Posterior cingulate gyrus (tissue), 11 donors: Measurements from ENCODE around the gene GOLGA8Q.
"Not testable (repeated sequence)": the region's sequence is repeated elsewhere in the genome, so short reads cannot be mapped to it uniquely, and the experiment has no call there.

Source experiments
- DNase-seq, 10 donors: peaks; one replicate each; pipeline versions ENCODE4 v3.0.0 to v3.0.0-alpha.2; 2020 to 2021; ENCODE audit warnings: mixed read lengths in 3 of 10
- intact Hi-C: fragments of 100-400 bp; cut with DNase I; formaldehyde crosslinking; loops from one replicate; pipeline ENCODE4 v1.15.1; 2023

GOLGA8Q gene, protein sequence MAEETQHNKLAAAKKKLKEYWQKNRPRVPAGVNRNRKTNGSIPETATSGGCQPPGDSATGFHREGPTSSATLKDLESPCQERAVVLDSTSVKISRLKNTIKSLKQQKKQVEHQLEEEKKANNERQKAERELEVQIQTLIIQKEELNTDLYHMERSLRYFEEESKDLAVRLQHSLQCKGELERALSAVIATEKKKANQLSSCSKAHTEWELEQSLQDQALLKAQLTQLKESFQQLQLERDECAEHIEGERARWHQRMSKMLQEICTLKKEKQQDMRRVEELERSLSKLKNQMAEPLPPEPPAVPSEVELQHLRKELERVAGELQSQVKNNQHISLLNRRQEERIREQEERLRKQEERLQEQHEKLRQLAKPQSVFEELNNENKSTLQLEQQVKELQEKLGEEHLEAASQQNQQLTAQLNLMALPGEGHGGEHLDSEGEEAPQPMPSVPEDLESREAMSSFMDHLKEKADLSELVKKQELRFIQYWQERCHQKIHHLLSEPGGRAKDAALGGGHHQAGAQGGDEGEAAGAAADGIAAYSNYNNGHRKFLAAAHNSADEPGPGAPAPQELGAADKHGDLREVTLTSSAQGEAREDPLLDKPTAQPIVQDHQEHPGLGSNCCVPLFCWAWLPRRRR

DNA sequence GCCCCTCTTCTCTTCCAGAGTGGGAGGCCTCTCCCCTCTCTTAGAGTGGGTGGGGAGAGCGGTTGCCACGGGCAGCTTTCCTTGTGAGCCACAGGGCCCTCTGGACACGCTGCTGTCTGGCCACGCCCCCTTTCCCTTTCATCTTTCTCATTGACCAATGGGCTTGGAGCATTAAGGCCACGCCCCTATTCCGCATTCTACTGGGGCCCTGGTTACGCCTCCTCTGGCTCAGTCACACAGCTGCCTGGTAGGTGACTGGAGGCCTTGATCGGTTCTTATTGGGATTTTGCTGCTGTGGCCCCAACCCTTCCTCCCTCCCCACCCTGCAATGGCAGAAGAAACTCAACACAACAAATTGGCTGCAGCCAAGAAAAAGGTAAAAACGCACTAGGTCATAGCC lies at the start of gene GOLGA8Q:
Gene GOLGA8Q (plus strand): TSS at position 301 of the 400 bp plus-strand sequence. CDS start 28 bp downstream, at position 329.
- intact Hi-C loops, result not testable (repeated sequence)
- peak in 1 of 10 donors; percentile 17 for DNase-seq

DNA sequence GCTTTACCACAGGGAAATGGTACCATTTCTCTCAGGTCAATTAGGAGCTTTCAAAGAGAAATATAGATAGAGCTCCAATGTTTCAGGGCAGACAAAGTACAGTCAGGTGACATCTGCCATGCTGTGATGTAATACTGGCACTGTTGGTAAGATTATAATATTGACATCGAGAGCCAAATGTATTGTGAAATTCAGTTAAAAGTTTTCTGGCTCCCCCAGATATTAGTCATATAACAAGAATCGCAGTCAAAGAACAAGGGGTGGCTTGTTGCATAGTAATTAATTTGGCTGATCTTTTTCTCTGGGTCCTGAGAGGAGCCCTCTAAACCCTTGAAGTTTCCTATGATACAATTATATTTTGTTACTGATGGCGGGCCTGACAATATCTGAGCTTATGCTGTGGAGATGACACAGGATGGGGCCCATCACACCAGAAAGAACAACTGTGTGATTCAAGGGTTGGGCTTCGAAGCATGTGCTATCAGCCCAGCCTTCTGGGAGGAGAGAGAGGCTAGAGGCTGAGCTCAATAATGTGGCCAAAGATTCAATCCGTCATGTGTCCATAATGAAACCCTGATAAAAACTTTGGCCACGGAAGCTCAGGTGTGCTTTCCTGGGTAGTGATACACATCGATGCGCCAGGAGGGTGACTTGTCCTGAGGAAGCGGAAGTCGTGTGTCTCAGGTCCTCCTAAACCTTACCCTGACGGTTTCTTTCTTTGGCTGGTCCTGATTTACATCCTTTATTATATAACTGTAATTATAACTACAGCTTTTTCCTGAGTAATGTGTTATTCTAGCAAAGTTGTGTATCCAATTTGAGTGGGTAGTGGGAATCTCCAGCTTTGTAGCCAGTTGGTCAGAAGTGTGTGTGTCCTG lies 48.7 kb upstream of the GOLGA8Q start:
- DNase-seq, result peak in 1 of 10 donors; percentile 37
- intact Hi-C loops, result not testable (repeated sequence)

GRCh38 chr15:30504162-30504843 lies 47.5 kb upstream of the GOLGA8Q start:
- intact Hi-C loops, DNase-seq: not testable (repeated sequence)

DNA sequence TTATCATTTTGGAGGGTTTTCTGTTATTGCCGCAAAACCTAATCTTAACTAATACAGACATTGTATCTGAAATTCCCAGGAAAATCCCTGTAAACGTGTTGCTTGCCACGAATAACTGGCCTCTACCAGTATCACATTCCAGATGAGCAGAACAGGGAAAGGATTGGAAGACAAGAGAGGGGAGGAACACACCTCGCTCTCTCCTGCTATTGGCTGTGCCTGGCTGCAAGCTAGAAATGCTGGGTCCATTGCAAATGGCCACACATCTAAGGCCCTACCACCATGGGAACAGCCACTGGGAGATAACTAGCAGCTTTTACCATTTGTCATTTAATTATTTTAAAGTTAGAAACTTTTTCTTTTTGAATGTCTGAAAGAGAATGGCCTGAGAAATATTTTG lies 37.3 kb upstream of the GOLGA8Q start:
- intact Hi-C loops, result not testable (repeated sequence)

GRCh38 chr15:30523453-30524243 lies 28.2 kb upstream of the GOLGA8Q start:
- intact Hi-C loops, result not testable (repeated sequence)
- peak in 3 of 10 donors; percentile 0 to 62 (median 45) for DNase-seq

More for the DNA sequence above, 37.3 kb upstream of the GOLGA8Q start:
- not testable (repeated sequence) for DNase-seq

- intact Hi-C loops, result not testable (repeated sequence)
- DNase-seq, result peak in 1 of 10 donors; percentile 10
Measured at GRCh38 chr15:30525912-30526311, 25.9 kb upstream of the GOLGA8Q start.

GRCh38 chr15:30529049-30529448 lies 22.8 kb upstream of the GOLGA8Q start:
- DNase-seq, intact Hi-C loops: not testable (repeated sequence)

- DNase-seq, result peak in 1 of 10 donors; percentile 22
- intact Hi-C loops, result not testable (repeated sequence)
Measured at GRCh38 chr15:30566949-30567348, 15.1 kb downstream of the GOLGA8Q start.

- intact Hi-C loops, DNase-seq: not testable (repeated sequence)
Measured at GRCh38 chr15:30573012-30573491, 21.2 kb downstream of the GOLGA8Q start.

GRCh38 chr15:30579394-30579970 lies 27.6 kb downstream of the GOLGA8Q start:
- intact Hi-C loops, DNase-seq: not testable (repeated sequence)

DNA sequence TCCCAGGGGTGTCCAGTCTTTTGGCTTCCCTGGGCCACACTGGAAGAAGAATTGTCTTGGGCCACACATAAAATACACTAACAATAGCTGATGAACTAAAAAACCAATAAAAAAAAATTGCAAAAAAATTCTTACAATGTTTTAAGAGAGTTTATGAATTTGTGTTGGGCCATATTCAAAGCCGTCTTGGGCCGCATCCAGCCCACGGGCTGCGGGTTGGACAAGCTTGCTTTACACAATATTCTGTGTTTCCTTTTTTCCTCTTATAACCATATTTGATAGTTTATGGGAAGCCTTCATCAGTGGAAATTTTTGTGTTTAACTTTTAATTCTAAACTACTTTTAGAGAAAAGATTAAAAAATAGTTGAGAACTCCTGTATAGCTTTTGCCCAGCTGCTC lies 28.9 kb downstream of the GOLGA8Q start:
- intact Hi-C loops, DNase-seq: not testable (repeated sequence)

GRCh38 chr15:30598953-30599352 lies 47.1 kb downstream of the GOLGA8Q start:
- intact Hi-C loops, DNase-seq: not testable (repeated sequence)

GRCh38 chr15:30603796-30604195 lies 51.9 kb downstream of the GOLGA8Q start, which contains the start of gene GOLGA8H:
GOLGA8H (plus strand) TSS chr15:30604028; CDS start chr15:30604126, 98 bp downstream.
- intact Hi-C loops, result not testable (repeated sequence)

More at GRCh38 chr15:30603796-30604195, 51.9 kb downstream of the GOLGA8Q start, which contains the start of gene GOLGA8H:
- not testable (repeated sequence) for DNase-seq
